Measurements from ENCODE around the gene APOBEC3F. TPM values are rescaled to one million over a fixed set of nuclear protein-coding genes. Genes with fewer than 3 reads are reported as not detected.
"Not testable (repeated sequence)": the region's sequence is repeated elsewhere in the genome, so short reads cannot be mapped to it uniquely, and the experiment has no call there.

Gene APOBEC3F
- polyA plus RNA-seq, 1 donor, result 3.0 TPM

DNA sequence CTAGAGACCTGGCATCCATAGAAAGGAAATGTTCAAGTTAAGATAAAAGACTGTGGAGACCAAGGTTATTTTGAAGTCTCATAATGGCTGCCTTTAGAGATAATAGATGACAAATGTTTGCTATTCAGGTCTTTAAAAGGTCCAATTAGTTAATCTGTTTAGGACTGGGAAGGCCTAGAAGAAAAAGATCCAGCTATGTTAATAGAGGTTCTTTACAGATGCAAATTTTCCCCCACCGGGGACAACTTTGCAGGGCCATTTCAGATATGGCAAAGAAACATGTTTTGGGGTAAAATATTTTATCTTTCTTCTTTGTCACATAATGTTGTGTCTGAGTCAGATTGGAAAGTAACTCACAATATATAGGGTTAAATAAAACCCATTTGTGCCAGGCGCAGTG is 33.3 kb downstream of the APOBEC3F start:
- no peak for DNase-seq

- DNase-seq, result not testable (repeated sequence)
These were observed 35.7 kb downstream of the APOBEC3F start for GRCh38 chr22:39076155-39077025.

GRCh38 chr22:39077026-39077840 is 36.6 kb downstream of the APOBEC3F start, which contains the start of gene APOBEC3G:
Gene APOBEC3G, plus strand, starts transcription at chr22:39077275. Its CDS starts 87 bp downstream, at chr22:39077362.
- peak; percentile 26 for DNase-seq

DNA sequence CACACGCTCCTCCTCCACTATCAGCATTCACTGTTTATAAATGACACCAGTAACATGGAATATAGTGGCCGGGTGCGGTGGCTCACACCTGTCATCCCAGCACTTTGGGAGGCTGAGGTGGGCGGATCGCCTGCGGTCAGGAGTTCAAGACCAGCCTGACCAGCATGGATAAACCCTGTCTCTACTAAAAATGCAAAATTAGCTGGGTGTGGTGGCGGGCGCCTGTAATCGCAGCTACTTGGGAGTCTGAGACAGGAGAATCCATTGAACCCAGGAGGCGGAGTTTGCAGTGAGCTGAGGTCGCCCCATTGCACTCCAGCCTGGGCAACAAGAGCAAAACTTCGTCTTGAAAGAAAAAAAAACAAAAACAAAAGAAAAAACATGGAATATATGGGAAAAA is 37.2 kb downstream of the APOBEC3F start:
- not testable (repeated sequence) for DNase-seq

- DNase-seq, result no peak
These were observed 37.7 kb downstream of the APOBEC3F start for GRCh38 chr22:39078329-39078728.

- not testable (repeated sequence) for DNase-seq
These were observed 38.5 kb downstream of the APOBEC3F start for GRCh38 chr22:39079054-39079637.

DNA sequence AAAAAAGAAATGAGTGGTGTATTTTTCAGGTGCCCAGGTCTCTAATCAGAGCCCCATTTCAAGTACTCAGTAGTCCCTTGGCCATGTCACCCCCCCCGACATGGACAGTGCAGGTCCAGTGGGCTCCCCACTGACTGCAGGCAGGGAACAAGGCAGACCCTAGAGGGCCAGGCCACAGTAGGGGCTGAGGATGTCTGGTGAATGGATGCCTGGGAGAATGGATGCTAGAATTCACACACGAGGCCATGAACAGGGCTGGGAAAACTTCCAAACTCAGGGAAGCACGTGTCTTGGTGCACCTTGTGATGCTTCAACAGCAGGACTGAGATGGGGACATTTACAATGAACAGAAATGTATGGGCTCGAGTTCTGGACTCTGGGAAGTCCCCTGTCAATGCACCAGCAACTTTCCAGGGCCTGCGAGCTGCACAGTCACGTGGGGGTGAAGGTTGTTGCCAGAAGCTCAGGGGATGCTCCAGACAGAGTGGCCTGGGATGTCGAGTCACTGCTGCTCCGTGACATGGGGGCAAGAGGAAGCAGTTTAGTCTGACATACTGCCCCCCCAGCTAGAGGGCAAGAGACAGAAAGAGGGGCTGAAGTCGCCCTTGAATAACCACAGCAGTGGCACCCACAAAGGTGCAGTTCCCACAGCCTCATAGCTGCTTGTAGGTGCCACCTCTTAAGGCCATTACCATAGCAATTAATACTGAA is 39.5 kb downstream of the APOBEC3F start:
- no peak for DNase-seq

GRCh38 chr22:39081016-39081415 is 40.4 kb downstream of the APOBEC3F start:
- DNase-seq, result no peak

- no peak for DNase-seq
These were observed 40.9 kb downstream of the APOBEC3F start for GRCh38 chr22:39081598-39081997.

DNA sequence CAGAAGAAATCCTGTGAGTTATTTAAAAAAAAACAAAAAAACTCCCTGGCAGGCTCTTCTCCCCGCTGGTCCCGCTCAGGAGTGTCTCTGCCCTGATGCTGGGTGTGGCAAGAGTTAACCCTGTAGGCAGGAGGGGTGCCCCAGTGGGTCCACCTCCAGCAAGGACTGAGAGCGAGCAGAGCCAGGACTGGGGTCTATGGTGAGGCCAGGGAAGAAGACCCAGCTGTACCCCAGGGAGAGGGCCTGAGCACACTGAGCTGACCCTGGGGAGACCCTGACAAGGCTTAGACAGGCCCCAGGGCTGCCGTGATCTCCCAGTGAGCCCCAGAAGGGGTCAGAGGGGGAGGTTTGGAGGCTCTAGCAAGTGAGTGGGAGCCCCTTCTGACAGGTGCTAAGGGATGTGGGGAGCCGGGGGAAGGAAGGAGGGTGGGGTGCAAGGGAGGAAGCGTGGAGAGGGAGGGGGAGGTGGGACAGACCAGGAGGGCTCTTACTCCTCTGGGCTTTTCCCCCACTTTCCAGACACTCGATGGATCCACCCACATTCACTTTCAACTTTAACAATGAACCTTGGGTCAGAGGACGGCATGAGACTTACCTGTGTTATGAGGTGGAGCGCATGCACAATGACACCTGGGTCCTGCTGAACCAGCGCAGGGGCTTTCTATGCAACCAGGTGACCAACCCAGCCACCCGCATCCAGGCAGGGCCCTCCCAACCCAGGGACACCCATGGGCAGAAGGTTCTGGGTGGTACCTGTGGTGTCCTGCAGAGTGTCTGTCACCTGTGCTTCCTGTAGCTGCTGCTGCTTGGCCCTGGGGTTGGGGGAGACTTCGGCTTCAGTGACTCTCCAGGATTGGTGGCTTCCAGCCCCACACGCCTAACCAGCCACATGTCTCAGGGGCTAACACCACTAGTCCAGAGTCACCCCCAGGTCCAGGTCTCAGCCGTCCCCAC is 42.8 kb downstream of the APOBEC3F start:
- no peak for DNase-seq

GRCh38 chr22:39084666-39085065 is 44.0 kb downstream of the APOBEC3F start:
- no peak for DNase-seq

- no peak for DNase-seq
These were observed 46.4 kb downstream of the APOBEC3F start for GRCh38 chr22:39087098-39087497.

DNA sequence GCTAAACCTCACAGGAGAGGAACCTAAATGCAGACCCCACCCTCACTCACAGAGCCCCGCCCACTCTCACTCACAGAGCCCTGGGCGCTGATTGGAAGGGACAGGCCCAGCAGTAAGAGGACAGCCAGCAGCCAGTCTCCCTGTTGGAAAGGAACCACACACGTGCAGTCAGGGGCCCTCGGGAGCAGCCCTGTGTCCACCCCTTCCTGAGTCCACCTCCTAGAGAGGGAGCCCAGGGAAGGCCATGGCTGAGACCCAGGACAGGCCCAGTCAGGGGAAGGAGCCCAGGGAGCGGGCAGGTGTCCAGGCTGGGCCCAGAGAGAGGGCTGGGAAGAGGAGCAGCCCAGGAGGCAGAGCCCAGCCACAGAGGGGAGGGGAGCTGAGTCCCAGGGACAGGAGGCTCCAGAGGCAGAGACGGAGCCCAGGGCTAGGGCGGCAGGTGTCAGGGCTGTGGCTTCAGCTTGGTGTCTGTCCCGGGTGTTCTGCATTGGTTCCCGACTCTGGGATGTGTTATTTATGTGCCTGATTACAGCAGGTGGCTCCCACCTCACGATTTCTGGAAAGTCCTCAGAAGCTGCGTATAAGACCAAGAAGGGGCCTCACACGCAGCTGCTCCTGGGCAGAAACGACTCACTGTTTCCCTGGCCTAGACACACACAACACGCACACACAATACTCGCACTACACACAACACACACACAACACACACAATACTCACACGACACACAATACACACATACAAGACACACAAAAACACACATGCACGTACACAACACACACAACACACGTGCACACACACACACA is 47.4 kb downstream of the APOBEC3F start:
- peak; percentile 49 for DNase-seq

GRCh38 chr22:39088685-39089032 is 48.0 kb downstream of the APOBEC3F start:
- DNase-seq, result no peak

GRCh38 chr22:39089928-39090327 is 49.3 kb downstream of the APOBEC3F start:
- no peak for DNase-seq

DNA sequence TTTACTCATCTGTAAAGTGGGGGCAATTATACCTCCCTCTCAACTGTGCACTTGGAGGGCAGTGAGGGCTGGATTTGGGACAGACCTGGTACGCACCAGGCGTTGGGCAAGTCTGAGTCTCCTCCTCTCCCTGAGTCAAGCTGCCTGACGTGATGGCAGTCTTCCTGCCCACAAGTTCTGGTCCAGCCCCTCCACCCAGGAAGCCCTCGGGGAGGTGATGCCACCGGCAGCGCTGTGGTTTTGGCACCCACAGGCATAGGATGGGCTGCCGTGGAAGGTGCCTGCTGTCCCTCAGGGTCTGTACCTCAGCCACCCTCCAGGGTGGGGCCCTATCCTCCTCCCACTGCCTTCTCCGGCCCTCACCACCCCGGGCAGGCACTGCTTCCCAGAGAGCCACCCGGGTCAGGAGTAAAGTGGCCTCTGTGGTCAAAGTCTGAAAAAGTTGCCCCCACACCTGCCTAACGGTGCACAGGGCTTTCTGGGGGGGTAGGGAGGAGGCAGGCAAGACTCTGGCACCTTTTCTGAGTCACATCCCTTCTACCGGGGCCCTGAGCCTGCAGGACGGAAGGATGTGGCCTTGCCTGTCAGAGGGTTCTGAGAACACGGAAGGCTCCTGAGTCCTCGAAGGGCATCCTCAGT is 49.9 kb downstream of the APOBEC3F start:
- DNase-seq, result no peak

- no peak for DNase-seq
These were observed 50.7 kb downstream of the APOBEC3F start for GRCh38 chr22:39091126-39092081.

DNA sequence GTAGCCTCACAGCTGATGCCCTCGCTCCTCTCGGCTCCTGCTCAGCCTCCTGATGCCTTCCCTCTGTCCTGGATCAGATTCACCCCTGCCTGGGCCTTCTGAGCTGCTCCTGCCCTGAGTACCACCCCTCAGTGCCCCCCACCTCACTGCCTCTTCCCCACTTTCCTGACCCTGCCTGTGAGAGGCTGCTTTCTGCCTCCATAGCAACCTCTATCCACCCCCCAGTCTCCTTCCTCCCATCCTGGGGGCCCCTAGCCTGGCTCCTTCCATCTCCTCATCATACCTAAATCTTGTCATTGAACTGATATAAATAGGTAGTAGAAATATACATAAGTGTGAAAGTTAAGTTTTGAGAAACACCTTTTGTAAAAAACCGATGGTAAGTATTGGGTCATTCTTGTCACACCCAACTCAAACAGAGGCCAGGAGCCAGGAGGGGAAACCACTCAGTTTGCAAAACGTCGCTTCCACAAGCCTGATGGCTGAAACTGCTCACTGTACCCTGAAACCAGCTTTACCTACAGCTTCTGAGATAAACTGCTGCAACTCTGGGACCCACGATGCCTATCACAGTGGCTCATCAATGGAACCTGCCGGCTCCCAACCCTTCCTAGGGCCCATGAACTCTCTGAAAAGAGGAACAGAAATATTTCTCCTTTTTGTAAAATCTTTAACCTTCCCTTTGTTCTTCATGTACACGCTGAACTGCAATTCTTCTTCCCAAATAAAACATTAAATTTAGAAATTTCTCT is 51.6 kb downstream of the APOBEC3F start:
- no peak for DNase-seq

Measured in hindlimb muscle (tissue), 1 donor.